HG02852 (cell line): ENCODE results near the gene LIMK2.
"Not testable (repeated sequence)": the region's sequence is repeated elsewhere in the genome, so short reads cannot be mapped to it uniquely, and the experiment has no call there.

Source experiments
- ATAC-seq: cut with Tn5 transposase; IDR thresholded peaks from one replicate; pipeline ENCODE4 v1.9.1; 2021; ENCODE audit warnings: mild to moderate bottlenecking, moderate library complexity; ENCODE audit not compliant: unreplicated experiment

Gene LIMK2

GRCh38 chr22:31210556-31211421 lies 1.3 kb upstream of the LIMK2 start:
- no peak for ATAC-seq

GRCh38 chr22:31211482-31211861 lies 626 bp upstream of the LIMK2 start:
- ATAC-seq = no peak

- no peak for ATAC-seq
These were observed 908 bp downstream of the LIMK2 start for GRCh38 chr22:31212783-31213629.

- no peak for ATAC-seq
These were observed 3.0 kb downstream of the LIMK2 start for GRCh38 chr22:31215018-31215535.

GRCh38 chr22:31218565-31219262 lies 6.6 kb downstream of the LIMK2 start:
- ATAC-seq = no peak

- no peak for ATAC-seq
These were observed 9.0 kb downstream of the LIMK2 start for GRCh38 chr22:31221084-31221483.

GRCh38 chr22:31222736-31223135 lies 10.6 kb downstream of the LIMK2 start:
- no peak for ATAC-seq

GRCh38 chr22:31223786-31224191 lies 11.7 kb downstream of the LIMK2 start:
- ATAC-seq = no peak

- not testable (repeated sequence) for ATAC-seq
These were observed 12.6 kb downstream of the LIMK2 start for GRCh38 chr22:31224691-31225090.

- ATAC-seq = no peak
These were observed 15.1 kb downstream of the LIMK2 start for GRCh38 chr22:31227186-31227585.

GRCh38 chr22:31229402-31230079 lies 17.4 kb downstream of the LIMK2 start:
- no peak for ATAC-seq

- ATAC-seq = no peak
These were observed 18.2 kb downstream of the LIMK2 start for GRCh38 chr22:31230155-31230870.

GRCh38 chr22:31230871-31231621 lies 18.9 kb downstream of the LIMK2 start:
- no peak for ATAC-seq

- no peak for ATAC-seq
These were observed 20.9 kb downstream of the LIMK2 start for GRCh38 chr22:31233001-31233400.

GRCh38 chr22:31235081-31235480 lies 23.0 kb downstream of the LIMK2 start:
- ATAC-seq = no peak

- ATAC-seq = not testable (repeated sequence)
These were observed 23.9 kb downstream of the LIMK2 start for GRCh38 chr22:31236044-31236443.

GRCh38 chr22:31238057-31238456 lies 26.0 kb downstream of the LIMK2 start:
- ATAC-seq = no peak

- ATAC-seq = no peak
These were observed 27.8 kb downstream of the LIMK2 start for GRCh38 chr22:31239771-31240370.

- no peak for ATAC-seq
These were observed 29.1 kb downstream of the LIMK2 start for GRCh38 chr22:31241200-31241599.
